Gastroesophageal sphincter (tissue), 3 donors: ENCODE results near the gene TACR1.
"Not testable (repeated sequence)": the region's sequence is repeated elsewhere in the genome, so short reads cannot be mapped to it uniquely, and the experiment has no call there.

ENCODE experiments used
- POLR2A ChIP-seq, 2 donors: fragments of 450-650 bp; IDR thresholded peaks; one replicate each; pipeline ENCODE4 v1.6.1; 2017; ENCODE audit warnings: antibody characterized with exemption in 2 of 2, mild to moderate bottlenecking in 2 of 2, moderate library complexity in 1 of 2
- TF ChIP-seq, protein P1 (sequence below), 4 experiments: fragments of 200-600 bp in 2 of 4; fragments of 450-650 bp in 2 of 4; sonication (generic) in 1 of 4; IDR thresholded peaks; one replicate each; pipeline ENCODE4 v1.5.1; 2017 to 2019; ENCODE audit warnings: antibody characterized with exemption in 4 of 4, mild to moderate bottlenecking in 2 of 4, moderate library complexity in 2 of 4

DNA sequence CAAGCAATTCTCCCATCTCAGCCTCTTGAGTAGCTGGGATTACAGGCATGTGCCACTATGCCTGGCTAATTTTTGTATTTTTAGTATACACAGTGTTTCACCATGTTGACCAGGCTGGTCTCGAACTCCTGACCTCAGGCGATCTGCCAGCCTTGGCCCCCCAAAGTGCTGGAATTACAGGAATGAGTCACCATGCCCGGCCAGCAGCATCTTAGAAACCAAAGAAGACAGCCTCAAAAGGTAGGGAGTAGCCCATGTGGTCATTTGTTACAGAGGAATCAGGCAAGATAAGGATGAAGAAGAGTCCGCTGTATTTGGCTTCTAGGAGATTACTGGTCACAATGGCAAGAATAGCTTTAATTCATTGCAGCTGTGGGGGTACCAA lies 53.1 kb downstream of the TACR1 start:
- TF ChIP-seq POLR2A (IDR thresholded peaks at IDR 0.05): not testable (repeated sequence)
- TF ChIP-seq, protein P1, sequence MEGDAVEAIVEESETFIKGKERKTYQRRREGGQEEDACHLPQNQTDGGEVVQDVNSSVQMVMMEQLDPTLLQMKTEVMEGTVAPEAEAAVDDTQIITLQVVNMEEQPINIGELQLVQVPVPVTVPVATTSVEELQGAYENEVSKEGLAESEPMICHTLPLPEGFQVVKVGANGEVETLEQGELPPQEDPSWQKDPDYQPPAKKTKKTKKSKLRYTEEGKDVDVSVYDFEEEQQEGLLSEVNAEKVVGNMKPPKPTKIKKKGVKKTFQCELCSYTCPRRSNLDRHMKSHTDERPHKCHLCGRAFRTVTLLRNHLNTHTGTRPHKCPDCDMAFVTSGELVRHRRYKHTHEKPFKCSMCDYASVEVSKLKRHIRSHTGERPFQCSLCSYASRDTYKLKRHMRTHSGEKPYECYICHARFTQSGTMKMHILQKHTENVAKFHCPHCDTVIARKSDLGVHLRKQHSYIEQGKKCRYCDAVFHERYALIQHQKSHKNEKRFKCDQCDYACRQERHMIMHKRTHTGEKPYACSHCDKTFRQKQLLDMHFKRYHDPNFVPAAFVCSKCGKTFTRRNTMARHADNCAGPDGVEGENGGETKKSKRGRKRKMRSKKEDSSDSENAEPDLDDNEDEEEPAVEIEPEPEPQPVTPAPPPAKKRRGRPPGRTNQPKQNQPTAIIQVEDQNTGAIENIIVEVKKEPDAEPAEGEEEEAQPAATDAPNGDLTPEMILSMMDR (IDR thresholded peaks at IDR 0.05): not testable (repeated sequence)
